HepG2 (cell line): ENCODE data around the gene PACRGL. TPM values are rescaled to one million over a fixed set of nuclear protein-coding genes. Genes with fewer than 3 reads are reported as not detected.
A peak's percentile ranks its signal among the peaks of the same experiment; 100 is the strongest.

Experiments
- CEBPG ChIP-seq: IDR thresholded peaks from 2 replicates; pipeline ENCODE4 v1.6.1; 2016
- DDIT3 ChIP-seq: sonication (generic); formaldehyde crosslinking; IDR thresholded peaks from 2 replicates; pipeline ENCODE4 v1.4.0; 2020; ENCODE audit warnings: mild to moderate bottlenecking, missing genetic modification reagents
- DR1 ChIP-seq: sonication (generic); formaldehyde crosslinking; IDR thresholded peaks from 2 replicates; pipeline ENCODE4 v1.8.0; 2021; ENCODE audit warnings: mild to moderate bottlenecking, missing genetic modification reagents, inconsistent platforms
- LBX2 ChIP-seq: sonication (generic); formaldehyde crosslinking; IDR thresholded peaks from 2 replicates; pipeline ENCODE4 v1.5.0; 2020; ENCODE audit warnings: missing genetic modification reagents, mild to moderate bottlenecking, borderline replicate concordance
- MEIS1 ChIP-seq: sonication (generic); formaldehyde crosslinking; IDR thresholded peaks from 2 replicates; pipeline ENCODE4 v1.9.0; 2021; ENCODE audit warnings: mild to moderate bottlenecking, missing genetic modification reagents, moderate library complexity, borderline replicate concordance
- NFIC ChIP-seq: IDR thresholded peaks from 2 replicates; pipeline ENCODE4 v1.6.1; 2012; ENCODE audit warnings: mild to moderate bottlenecking, low read length, inconsistent platforms
- PHF20 ChIP-seq: sonication (generic); formaldehyde crosslinking; IDR thresholded peaks from 2 replicates; pipeline ENCODE4 v1.5.0; 2020; ENCODE audit warnings: mild to moderate bottlenecking, missing genetic modification reagents
- RBAK ChIP-seq: sonication (generic); formaldehyde crosslinking; IDR thresholded peaks from 2 replicates; pipeline ENCODE4 v1.5.1; 2020; ENCODE audit warnings: mild to moderate bottlenecking, missing genetic modification reagents
- REL ChIP-seq: sonication (generic); formaldehyde crosslinking; conservative IDR thresholded peaks from 2 replicates; pipeline ENCODE4 v1.8.0; 2022; ENCODE audit warnings: mild to moderate bottlenecking, missing genetic modification reagents, moderate library complexity
- RXRA ChIP-seq: sonication (generic); formaldehyde crosslinking; IDR thresholded peaks from 2 replicates; pipeline ENCODE4 v1.5.1; 2020; ENCODE audit warnings: missing genetic modification reagents
- SMC3 ChIP-seq: IDR thresholded peaks from 2 replicates; pipeline ENCODE4 v1.6.1; 2011; ENCODE audit warnings: low read length, improper control_type of control experiment
- SRSF4 ChIP-seq: fragments of 200-400 bp; formaldehyde crosslinking; IDR thresholded peaks from one replicate; pipeline ENCODE4 v1.6.1; 2018; ENCODE audit warnings: mild to moderate bottlenecking, low read depth, low read length, moderate library complexity; ENCODE audit not compliant: poor library complexity, severe bottlenecking
- STAG1 ChIP-seq: sonication (generic); formaldehyde crosslinking; IDR thresholded peaks from 2 replicates; pipeline ENCODE4 v1.4.0; 2020; ENCODE audit warnings: missing genetic modification reagents
- USF2 ChIP-seq, 2 experiments: sonication (generic) in 1 of 2; formaldehyde crosslinking in 1 of 2; IDR thresholded peaks; 2 replicates each; pipeline versions ENCODE4 v1.5.1 to v1.6.1; 2011 to 2020; ENCODE audit warnings: borderline replicate concordance in 1 of 2, low read depth in 1 of 2, low read length in 1 of 2, mild to moderate bottlenecking in 1 of 2, missing genetic modification reagents in 1 of 2, moderate library complexity in 1 of 2
- ZBTB49 ChIP-seq: sonication (generic); formaldehyde crosslinking; IDR thresholded peaks from 2 replicates; pipeline ENCODE4 v1.4.0; 2020; ENCODE audit warnings: missing genetic modification reagents, borderline replicate concordance
- ZBTB8A ChIP-seq: sonication (generic); formaldehyde crosslinking; IDR thresholded peaks from 2 replicates; pipeline ENCODE4 v1.4.0; 2020; ENCODE audit warnings: mild to moderate bottlenecking, low read depth, missing genetic modification reagents, borderline replicate concordance
- ZNF282 ChIP-seq: fragments of 450-650 bp; IDR thresholded peaks from 2 replicates; pipeline ENCODE4 v1.6.1; 2018; ENCODE audit not compliant: partially characterized antibody
- ZNF512 ChIP-seq: sonication (generic); formaldehyde crosslinking; IDR thresholded peaks from 2 replicates; pipeline ENCODE4 v1.4.0; 2020; ENCODE audit warnings: mild to moderate bottlenecking, missing genetic modification reagents
- ZNF550 ChIP-seq: sonication (generic); formaldehyde crosslinking; IDR thresholded peaks from 2 replicates; pipeline ENCODE4 v1.4.0; 2020; ENCODE audit warnings: mild to moderate bottlenecking, missing genetic modification reagents, borderline replicate concordance
- ZNF576 ChIP-seq: sonication (generic); formaldehyde crosslinking; IDR thresholded peaks from 2 replicates; pipeline ENCODE4 v1.4.0; 2020; ENCODE audit warnings: mild to moderate bottlenecking, missing genetic modification reagents
- polyA plus RNA-seq, 8 experiments: library from polyadenylated mRNA; depleted of rRNA in 3 of 8; stranded (reverse) in 7 of 8; unstranded in 1 of 8; fragments of >200 nt; fragmentation: Illumina TruSeq in 4 of 8; extraction: Trizol in 4 of 8; gene quantifications; 2 replicates each; pipeline versions ENCODE4 v1.2.1 to v1.2.3, GENCODE V29; 2011 to 2016; ENCODE audit warnings: low read depth in 4 of 8, missing spikeins in 1 of 8, mixed read lengths in 1 of 8; ENCODE audit not compliant: insufficient read depth in 1 of 8
- total RNA-seq, 5 experiments: library from RNA; depleted of rRNA; stranded (reverse); fragments of >200 nt; fragmentation: Illumina TruSeq; extraction: Trizol; gene quantifications; 2 replicates each; pipeline ENCODE4 v1.2.3, GENCODE V29; 2016; ENCODE audit warnings: low read depth in 1 of 5

Gene PACRGL
- total and polyA plus RNA-seq, 2 of the 13 experiments (the other 11 are each of a cell fraction or from before 2014, with no cell fraction given): 5.8 to 15.1 TPM

GRCh38 chr4:20700007-20700761, at the start of gene PACRGL (continued):
- TF ChIP-seq DR1: peak; percentile 42; the same call in 1 of the 2 replicates
- no peak for TF ChIP-seq SRSF4
- no peak for TF ChIP-seq ZNF282
- 0 out of 2 replicates have a peak, but pooled peaks have one; percentile 21 for TF ChIP-seq MEIS1
- TF ChIP-seq ZBTB8A: no peak
- no peak for TF ChIP-seq NFIC
- TF ChIP-seq USF2 (IDR thresholded peaks at IDR 0.05; ENCODE audit: low read depth, low read length): peak; percentile 80
- TF ChIP-seq USF2 (CRISPR knock-in tag; IDR thresholded peaks at IDR 0.05; ENCODE audit: borderline replicate concordance): peak; percentile 65; the same call in 1 of the 2 replicates
- peak; percentile 92 for TF ChIP-seq PHF20 (CRISPR knock-in tag)
- no peak for TF ChIP-seq ZBTB49
- TF ChIP-seq CEBPG: no peak
- TF ChIP-seq ZNF512 (CRISPR knock-in tag): no peak
- peak; percentile 54; the same call in 1 of the 2 replicates for TF ChIP-seq RBAK
- peak; percentile 62; the same call in 1 of the 2 replicates for TF ChIP-seq REL (CRISPR knock-in tag)
- TF ChIP-seq STAG1 (CRISPR knock-in tag): no peak
- TF ChIP-seq DDIT3 (CRISPR knock-in tag): no peak
- TF ChIP-seq RXRA (CRISPR knock-in tag): peak; percentile 63; the same call in 1 of the 2 replicates
- 0 out of 2 replicates have a peak, but pooled peaks have one; percentile 62 for TF ChIP-seq ZNF576 (CRISPR knock-in tag)
- no peak for TF ChIP-seq LBX2 (CRISPR knock-in tag)
- TF ChIP-seq ZNF550: no peak
- no peak for TF ChIP-seq SMC3
